Peyer's patch (tissue), 4 donors: ENCODE data around the gene UVSSA. TPM values are rescaled to one million over a fixed set of nuclear protein-coding genes. Genes with fewer than 3 reads are reported as not detected.
"Not testable (repeated sequence)": the region's sequence is repeated elsewhere in the genome, so short reads cannot be mapped to it uniquely, and the experiment has no call there.

ENCODE experiments used
- DNase-seq, 3 donors: peaks; one replicate each; pipeline ENCODE4 v3.0.0-alpha.2; 2017 to 2019
- H3K27ac ChIP-seq, 4 donors: fragments of 200-600 bp; sonication (generic); one replicate each; pipeline ENCODE4 v1.5.1; 2016 to 2019
- H3K27me3 ChIP-seq, 2 donors: fragments of 200-600 bp; sonication (generic); one replicate each; pipeline ENCODE4 v1.5.1; 2019
- H3K36me3 ChIP-seq, 3 donors: fragments of 200-600 bp; sonication (generic); one replicate each; pipeline ENCODE4 v1.5.1; 2016 to 2019
- H3K4me1 ChIP-seq, 4 donors: fragments of 200-600 bp; sonication (generic); one replicate each; pipeline ENCODE4 v1.5.1; 2016 to 2019
- H3K4me3 ChIP-seq, 4 donors: fragments of 200-600 bp; sonication (generic); 1 replicate in 3 of 4; 2 replicates in 1 of 4; pipeline ENCODE4 v1.5.1; 2016 to 2019; ENCODE audit warnings: mild to moderate bottlenecking in 1 of 4
- H3K9me3 ChIP-seq, 4 donors: fragments of 200-600 bp; sonication (generic); one replicate each; pipeline ENCODE4 v1.5.1; 2016 to 2019; ENCODE audit warnings: mild to moderate bottlenecking in 1 of 4
- POLR2A ChIP-seq, 2 donors: fragments of 450-650 bp; IDR thresholded peaks; one replicate each; pipeline ENCODE4 v1.5.1; 2017; ENCODE audit warnings: antibody characterized with exemption in 2 of 2, mild to moderate bottlenecking in 2 of 2, moderate library complexity in 2 of 2
- total RNA-seq, 4 donors: library from RNA; depleted of rRNA; stranded (reverse); fragments of >200 nt; gene quantifications; one replicate each; pipeline ENCODE4 v1.1.0, GENCODE V29; 2016
- TF ChIP-seq, protein P1 (sequence below), 6 experiments: fragments of 450-650 bp in 4 of 6; fragments of 200-600 bp in 2 of 6; sonication (generic) in 1 of 6; IDR thresholded peaks; one replicate each; pipeline ENCODE4 v1.5.1; 2017 to 2019; ENCODE audit warnings: antibody characterized with exemption in 6 of 6, mild to moderate bottlenecking in 3 of 6, moderate library complexity in 1 of 6

UVSSA gene
- total RNA-seq, 4 donors from 2014 or later, result 42.2 to 118 (median 77.7) TPM

DNA sequence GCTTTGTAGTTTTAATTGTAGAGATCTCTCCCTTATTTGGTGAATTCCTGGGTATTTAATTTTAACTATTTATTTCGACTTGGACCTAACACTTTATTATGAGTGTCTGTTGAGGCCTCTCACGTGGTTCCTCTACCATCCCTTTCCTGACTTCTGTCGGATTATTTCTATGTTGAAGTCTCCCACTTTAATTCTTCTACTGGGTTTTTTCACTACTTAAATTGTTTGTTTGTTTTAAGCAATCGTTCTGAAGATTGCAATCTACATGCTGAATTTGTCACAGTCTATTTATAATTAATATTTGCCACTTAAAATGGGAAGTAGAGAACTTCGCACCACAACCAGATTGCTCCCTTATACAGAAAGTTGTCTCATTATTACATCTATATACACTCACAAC, 80.0 kb downstream of the UVSSA start:
- no peaks in the 10 kb centered on the region for H3K9me3 ChIP-seq
- TF ChIP-seq, protein P1, sequence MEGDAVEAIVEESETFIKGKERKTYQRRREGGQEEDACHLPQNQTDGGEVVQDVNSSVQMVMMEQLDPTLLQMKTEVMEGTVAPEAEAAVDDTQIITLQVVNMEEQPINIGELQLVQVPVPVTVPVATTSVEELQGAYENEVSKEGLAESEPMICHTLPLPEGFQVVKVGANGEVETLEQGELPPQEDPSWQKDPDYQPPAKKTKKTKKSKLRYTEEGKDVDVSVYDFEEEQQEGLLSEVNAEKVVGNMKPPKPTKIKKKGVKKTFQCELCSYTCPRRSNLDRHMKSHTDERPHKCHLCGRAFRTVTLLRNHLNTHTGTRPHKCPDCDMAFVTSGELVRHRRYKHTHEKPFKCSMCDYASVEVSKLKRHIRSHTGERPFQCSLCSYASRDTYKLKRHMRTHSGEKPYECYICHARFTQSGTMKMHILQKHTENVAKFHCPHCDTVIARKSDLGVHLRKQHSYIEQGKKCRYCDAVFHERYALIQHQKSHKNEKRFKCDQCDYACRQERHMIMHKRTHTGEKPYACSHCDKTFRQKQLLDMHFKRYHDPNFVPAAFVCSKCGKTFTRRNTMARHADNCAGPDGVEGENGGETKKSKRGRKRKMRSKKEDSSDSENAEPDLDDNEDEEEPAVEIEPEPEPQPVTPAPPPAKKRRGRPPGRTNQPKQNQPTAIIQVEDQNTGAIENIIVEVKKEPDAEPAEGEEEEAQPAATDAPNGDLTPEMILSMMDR (IDR thresholded peaks at IDR 0.05), result no peak
- TF ChIP-seq POLR2A (IDR thresholded peaks at IDR 0.05), result no peak
- DNase-seq, result no peak
- H3K27ac ChIP-seq, result no peak overlapping the region
- no peaks in the 10 kb centered on the region for H3K4me1 ChIP-seq
- no peak overlapping the region for H3K4me3 ChIP-seq
- no peaks in the 10 kb centered on the region for H3K27me3 ChIP-seq
- H3K36me3 ChIP-seq, result no peaks in the 10 kb centered on the region

DNA sequence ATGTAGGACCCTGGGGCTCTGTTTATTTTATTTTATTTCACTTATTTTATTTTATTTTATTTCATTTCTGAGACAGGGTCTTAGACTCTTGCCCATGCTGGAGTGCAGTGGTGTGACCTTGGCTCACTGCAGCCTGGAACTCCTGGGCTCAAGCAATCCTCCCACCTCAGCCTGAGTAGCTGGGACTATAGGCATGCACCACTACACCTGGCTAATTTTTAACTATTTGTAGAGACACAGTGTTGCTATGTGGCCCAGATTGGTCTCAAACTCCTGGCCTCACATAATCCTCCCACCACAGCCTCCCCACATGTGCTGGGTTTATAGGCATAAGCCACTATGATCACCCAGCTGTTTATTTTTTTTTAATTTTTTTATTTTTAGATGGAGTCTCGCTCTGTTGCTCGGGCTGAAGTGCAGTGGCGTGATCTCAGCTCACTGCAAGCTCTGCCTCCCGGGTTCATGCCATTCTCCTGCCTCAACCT, 96.7 kb downstream of the UVSSA start:
- not testable (repeated sequence) for H3K27me3 ChIP-seq, DNase-seq, H3K4me1 ChIP-seq, H3K9me3 ChIP-seq, H3K27ac ChIP-seq, H3K4me3 ChIP-seq, H3K36me3 ChIP-seq

Other genes with a start within 250 kb of the UVSSA start
- gene RNF212, start 233.6 kb upstream of the UVSSA start, total RNA-seq, result 1 to 10 TPM in 3 of 4 donors, not detected in 1; 4.5 to 6.6 (median 5.4) TPM
- 100 to 1,000 TPM in 3 of 4 donors, 10 to 100 TPM in 1; 64.3 to 519 (median 165) TPM for gene SPON2, start 174.6 kb upstream of the UVSSA start, total RNA-seq
- 100 to 1,000 TPM; 245 to 371 (median 288) TPM for gene CTBP1, start 98.1 kb upstream of the UVSSA start, total RNA-seq
- gene MAEA, start 57.3 kb upstream of the UVSSA start, total RNA-seq, result 100 to 1,000 TPM; 112 to 200 (median 143) TPM
- not detected for gene NKX1-1, start 59.2 kb downstream of the UVSSA start, total RNA-seq